Measurements from ENCODE around the gene IDUA. TPM values are rescaled to one million over a fixed set of nuclear protein-coding genes. Genes with fewer than 3 reads are reported as not detected.

The IDUA gene
- total and polyA plus RNA-seq, 2 of the 4 experiments (the other 2 are of a cell fraction): 0.72 to 12.5 TPM

DNA sequence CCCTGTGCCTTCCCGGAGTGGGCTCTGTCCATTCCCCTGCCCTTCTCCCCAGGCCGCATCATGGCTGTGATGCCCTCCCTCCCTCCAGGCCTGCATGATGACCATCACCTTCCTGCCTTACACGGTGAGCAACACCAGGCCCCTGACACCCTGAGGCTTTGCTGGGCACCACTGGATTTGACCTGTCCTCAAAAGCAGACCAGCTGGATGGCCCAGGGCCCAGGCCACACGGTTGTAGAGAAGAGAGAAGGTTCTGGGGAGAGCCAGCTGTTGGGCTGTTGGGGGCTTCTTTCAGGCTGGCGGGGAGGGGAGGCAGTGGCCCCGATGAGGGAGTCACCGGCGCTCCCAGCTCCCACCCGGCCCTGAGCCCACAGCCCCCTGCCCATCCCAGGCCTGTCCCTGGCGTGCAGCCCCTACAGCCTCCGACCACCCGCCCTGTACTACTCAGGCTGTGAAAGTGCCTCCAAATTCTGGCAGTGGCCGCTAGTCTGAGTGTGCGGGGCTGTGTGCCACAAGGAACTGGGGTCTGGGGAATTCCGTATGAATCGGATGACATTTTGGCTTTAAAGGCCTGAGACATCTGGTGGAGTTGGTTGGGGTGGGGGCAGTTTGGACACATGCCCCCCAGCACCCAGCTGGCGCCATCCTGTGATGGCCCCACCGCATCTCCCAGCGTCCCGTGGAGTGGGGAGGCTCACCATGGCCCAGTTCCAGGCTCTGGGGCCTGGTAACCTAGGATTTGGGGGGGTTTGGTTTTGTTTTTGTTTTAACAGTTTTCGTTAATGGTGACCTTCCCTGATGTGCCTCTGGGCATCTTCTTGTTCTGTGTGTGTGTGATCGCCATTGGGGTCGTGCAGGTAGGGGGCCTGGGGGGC is 35.0 kb upstream of the IDUA start:
- Histone ChIP-seq H3K18ac (ENCODE audit: low read depth, low read length) (no peak overlapping the region), H3K14ac (replicated peaks; ENCODE audit: low read depth, low read length) (no peak overlapping the region), H3K4me3 (ENCODE audit: insufficient read depth, low read depth, low read length) (no peak overlapping the region), H3K9me1 (ENCODE audit: insufficient read depth, low read length) (0 out of 2 replicates have a peak, but pooled peaks cover 5% of the 10 kb centered on the region), H3K9ac (ENCODE audit: low read depth, low read length) (no peak overlapping the region), H3K56ac (ENCODE audit: extremely low read depth, insufficient read depth, low read length) (no peak overlapping the region), H3K23ac (ENCODE audit: low read depth, low read length) (no peak overlapping the region), H4K20me1 (ENCODE audit: insufficient read depth, low read length) (peaks cover 7% of the 10 kb centered on the region; the same call in 1 of the 2 replicates), H4K8ac (ENCODE audit: low read depth in 2 of 2, low read length in 2 of 2) (no peak overlapping the region), H3K4me1 (ENCODE audit: control insufficient read depth, insufficient read depth, low read length) (no peaks in the 10 kb centered on the region), H2AFZ (replicated peaks; ENCODE audit: low read length, poor library complexity) (no peak overlapping the region), H2BK15ac (ENCODE audit: low read depth, low read length) (no peak overlapping the region), H2BK5ac (ENCODE audit: low read depth, low read length, poor library complexity, severe bottlenecking) (no peak overlapping the region), H2AK5ac (ENCODE audit: low read depth, low read length) (no peak overlapping the region), H3K36me3 (ENCODE audit: control insufficient read depth, insufficient read depth, low read length) (peaks cover 7% of the 10 kb centered on the region), H3K27me3 (ENCODE audit: control insufficient read depth, insufficient read depth, low read length) (no peaks in the 10 kb centered on the region), H4K91ac (ENCODE audit: insufficient read depth, low read depth, low read length) (no peak overlapping the region), H2BK120ac (ENCODE audit: low read depth, low read length) (no peak overlapping the region), H4K5ac (ENCODE audit: low read depth, low read length) (no peak overlapping the region), H3K4ac (ENCODE audit: low read depth, low read length) (no peak overlapping the region), H3K27ac (ENCODE audit: insufficient read depth, low read length) (no peak overlapping the region), H3K79me1 (ENCODE audit: low read depth in 1 of 2, low read length in 2 of 2) (no peaks in the 10 kb centered on the region), H3K9me3 (ENCODE audit: control insufficient read depth, insufficient read depth, low read length) (no peaks in the 10 kb centered on the region), H3K4me2 (ENCODE audit: low read depth, low read length) (no peak overlapping the region), H2AK9ac (replicated peaks; ENCODE audit: low read depth, low read length, poor library complexity) (no peak overlapping the region), H2BK20ac (ENCODE audit: low read depth, low read length) (no peak overlapping the region)
- DNase-seq (no peak), ATAC-seq (ENCODE audit: low read depth) (no peak)
- in situ Hi-C loops (cut with MboI; ENCODE audit: low sequenced_read_pairs): no loop called here
- CTCF ChIA-PET: no interaction called here
- dilution Hi-C loops (cut with HindIII; ENCODE audit: low sequenced_read_pairs, unreplicated experiment): no loop called here
- no TSS peak for BruUV-seq (replicated peaks)
- intact Hi-C loops (cut with micrococcal nuclease): no loop called here
- 70% methylated on average over 2 of the region's 23 CpGs; no CpG with 5 or more reads in 1 of the 2 experiments for WGBS, 2 experiments (ENCODE audit: extremely low coverage in 2 of 2, insufficient read length in 1 of 2)
- POLR2A ChIA-PET (ENCODE audit: unreplicated experiment): no interaction called here
- TF ChIP-seq USF2 (IDR thresholded peaks at IDR 0.05; ENCODE audit: low read depth, low read length) (no peak), SMC3 (IDR thresholded peaks at IDR 0.05; ENCODE audit: low read depth, low read length) (no peak), NFE2L2 (IDR thresholded peaks at IDR 0.05; ENCODE audit: low read depth, low read length) (no peak), MXI1 (IDR thresholded peaks at IDR 0.05; ENCODE audit: borderline replicate concordance, low read depth, low read length) (no peak), FOS (IDR thresholded peaks at IDR 0.05; ENCODE audit: low read depth, low read length) (no peak), MAZ (IDR thresholded peaks at IDR 0.05; ENCODE audit: borderline replicate concordance, low read depth, low read length) (no peak), MAFK (IDR thresholded peaks at IDR 0.05; ENCODE audit: low read depth, low read length) (no peak), CTCF (conservative IDR thresholded peaks at IDR 0.05; ENCODE audit: low read depth, low read length) (no peak)
